Parathyroid adenoma (tissue), 2 donors: ENCODE results near the gene NUAK1.
A peak's percentile ranks its signal among the peaks of the same experiment; 100 is the strongest.

ENCODE experiments used
- H2AFZ ChIP-seq: fragments of 300-600 bp; sonication (generic); one replicate; pipeline ENCODE4 v1.7.0; 2017; ENCODE audit warnings: antibody characterized with exemption, mild to moderate bottlenecking
- H3K27ac ChIP-seq: fragments of 300-600 bp; sonication (generic); one replicate; pipeline ENCODE4 v1.7.0; 2017
- H3K27me3 ChIP-seq: fragments of 300-600 bp; sonication (generic); one replicate; pipeline ENCODE4 v1.7.0; 2017; ENCODE audit warnings: low read length; ENCODE audit not compliant: control insufficient read depth, insufficient read depth
- H3K36me3 ChIP-seq: fragments of 300-600 bp; sonication (generic); one replicate; pipeline ENCODE4 v1.7.0; 2017; ENCODE audit warnings: low read length; ENCODE audit not compliant: control insufficient read depth, insufficient read depth
- H3K4me1 ChIP-seq: fragments of 300-600 bp; sonication (generic); one replicate; pipeline ENCODE4 v1.7.0; 2017; ENCODE audit warnings: control low read depth
- H3K4me2 ChIP-seq: fragments of 300-600 bp; sonication (generic); one replicate; pipeline ENCODE4 v1.7.0; 2017; ENCODE audit warnings: low read length
- H3K4me3 ChIP-seq: fragments of 300-600 bp; sonication (generic); one replicate; pipeline ENCODE4 v1.7.0; 2017; ENCODE audit warnings: low read depth, low read length
- H3K79me2 ChIP-seq: fragments of 300-600 bp; sonication (generic); one replicate; pipeline ENCODE4 v1.7.0; 2017; ENCODE audit warnings: control low read depth
- H3K9ac ChIP-seq: fragments of 300-600 bp; sonication (generic); one replicate; pipeline ENCODE4 v1.7.0; 2017; ENCODE audit warnings: mild to moderate bottlenecking
- H3K9me3 ChIP-seq: fragments of 300-600 bp; sonication (generic); one replicate; pipeline ENCODE4 v1.7.0; 2017; ENCODE audit warnings: low read length; ENCODE audit not compliant: control insufficient read depth
- TF ChIP-seq, protein P1 (sequence below): fragments of 300-600 bp; sonication (generic); IDR thresholded peaks from one replicate; pipeline ENCODE4 v1.7.0; 2017; ENCODE audit warnings: antibody characterized with exemption, mild to moderate bottlenecking
- donor health status: primary hyperparathyroidism.

Gene NUAK1

DNA sequence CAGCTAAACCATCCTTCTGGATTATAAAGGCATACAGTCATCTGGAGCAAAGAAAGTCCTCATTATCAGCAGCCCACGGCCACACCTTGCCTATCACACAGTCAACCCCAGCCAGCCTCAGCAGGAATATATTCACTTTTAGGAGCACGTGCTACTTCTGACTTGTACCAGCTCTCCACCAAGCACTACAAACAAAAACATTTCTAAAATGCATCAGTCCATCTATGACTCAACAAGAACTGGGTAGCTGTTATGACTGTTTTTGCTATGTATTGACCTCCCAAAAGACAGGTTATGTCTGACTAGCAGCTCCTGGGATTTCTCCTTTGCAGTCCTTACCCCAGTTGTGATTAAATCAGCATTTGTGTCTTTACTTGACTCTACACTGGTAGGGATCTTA lies 31.2 kb downstream of the NUAK1 start:
- H3K4me3 ChIP-seq, result no peak overlapping the region
- H3K27ac ChIP-seq, result peak overlapping the region; percentile 97
- no peak overlapping the region for H3K4me2 ChIP-seq
- no peak overlapping the region for H2AFZ ChIP-seq
- H3K9me3 ChIP-seq, result no peaks in the 10 kb centered on the region
- peaks cover 51% of the 10 kb centered on the region for H3K79me2 ChIP-seq
- H3K27me3 ChIP-seq, result no peaks in the 10 kb centered on the region
- H3K36me3 ChIP-seq, result no peaks in the 10 kb centered on the region
- H3K4me1 ChIP-seq, result peaks cover 60% of the 10 kb centered on the region
- no peak overlapping the region for H3K9ac ChIP-seq
- TF ChIP-seq, protein P1, sequence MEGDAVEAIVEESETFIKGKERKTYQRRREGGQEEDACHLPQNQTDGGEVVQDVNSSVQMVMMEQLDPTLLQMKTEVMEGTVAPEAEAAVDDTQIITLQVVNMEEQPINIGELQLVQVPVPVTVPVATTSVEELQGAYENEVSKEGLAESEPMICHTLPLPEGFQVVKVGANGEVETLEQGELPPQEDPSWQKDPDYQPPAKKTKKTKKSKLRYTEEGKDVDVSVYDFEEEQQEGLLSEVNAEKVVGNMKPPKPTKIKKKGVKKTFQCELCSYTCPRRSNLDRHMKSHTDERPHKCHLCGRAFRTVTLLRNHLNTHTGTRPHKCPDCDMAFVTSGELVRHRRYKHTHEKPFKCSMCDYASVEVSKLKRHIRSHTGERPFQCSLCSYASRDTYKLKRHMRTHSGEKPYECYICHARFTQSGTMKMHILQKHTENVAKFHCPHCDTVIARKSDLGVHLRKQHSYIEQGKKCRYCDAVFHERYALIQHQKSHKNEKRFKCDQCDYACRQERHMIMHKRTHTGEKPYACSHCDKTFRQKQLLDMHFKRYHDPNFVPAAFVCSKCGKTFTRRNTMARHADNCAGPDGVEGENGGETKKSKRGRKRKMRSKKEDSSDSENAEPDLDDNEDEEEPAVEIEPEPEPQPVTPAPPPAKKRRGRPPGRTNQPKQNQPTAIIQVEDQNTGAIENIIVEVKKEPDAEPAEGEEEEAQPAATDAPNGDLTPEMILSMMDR, result no peak

- H3K9ac ChIP-seq, result no peak overlapping the region
- peak overlapping the region; percentile 97 for H3K27ac ChIP-seq
- H2AFZ ChIP-seq, result no peak overlapping the region
- peaks cover 50% of the 10 kb centered on the region for H3K79me2 ChIP-seq
- peaks cover 55% of the 10 kb centered on the region for H3K4me1 ChIP-seq
- no peaks in the 10 kb centered on the region for H3K36me3 ChIP-seq
- no peaks in the 10 kb centered on the region for H3K9me3 ChIP-seq
- TF ChIP-seq, protein P1, result no peak
- H3K4me3 ChIP-seq, result peak overlapping the region; percentile 22
- H3K27me3 ChIP-seq, result no peaks in the 10 kb centered on the region
- H3K4me2 ChIP-seq, result peak overlapping the region; percentile 32
Observed at GRCh38 chr12:106106892-106107291, 31.9 kb downstream of the NUAK1 start.

- no peak overlapping the region for H2AFZ ChIP-seq
- H3K4me2 ChIP-seq, result peak overlapping the region; percentile 50
- TF ChIP-seq, protein P1, result no peak
- no peaks in the 10 kb centered on the region for H3K9me3 ChIP-seq
- H3K4me3 ChIP-seq, result no peak overlapping the region
- no peaks in the 10 kb centered on the region for H3K36me3 ChIP-seq
- H3K4me1 ChIP-seq, result peaks cover 55% of the 10 kb centered on the region
- H3K79me2 ChIP-seq, result peaks cover 49% of the 10 kb centered on the region
- no peaks in the 10 kb centered on the region for H3K27me3 ChIP-seq
- H3K9ac ChIP-seq, result no peak overlapping the region
- H3K27ac ChIP-seq, result peak overlapping the region; percentile 97
Observed at GRCh38 chr12:106106061-106106566, 32.6 kb downstream of the NUAK1 start.

- Histone ChIP-seq H3K9ac (no peak overlapping the region), H3K4me3 (no peak overlapping the region), H3K9me3 (no peaks in the 10 kb centered on the region), H3K27ac (no peak overlapping the region), H3K4me2 (no peak overlapping the region), H3K36me3 (no peaks in the 10 kb centered on the region), H3K79me2 (peaks cover 69% of the 10 kb centered on the region), H3K27me3 (no peaks in the 10 kb centered on the region), H3K4me1 (peaks cover 35% of the 10 kb centered on the region), H2AFZ (no peak overlapping the region)
- TF ChIP-seq, protein P1, result no peak
Observed at GRCh38 chr12:106101803-106102202, 37.0 kb downstream of the NUAK1 start.

- Histone ChIP-seq H3K36me3 (no peaks in the 10 kb centered on the region), H2AFZ (no peak overlapping the region), H3K4me2 (no peak overlapping the region), H3K27ac (no peak overlapping the region), H3K27me3 (no peaks in the 10 kb centered on the region), H3K9me3 (no peaks in the 10 kb centered on the region), H3K9ac (no peak overlapping the region), H3K79me2 (peaks cover 85% of the 10 kb centered on the region), H3K4me3 (no peak overlapping the region), H3K4me1 (peaks cover 22% of the 10 kb centered on the region)
- TF ChIP-seq, protein P1, result no peak
Observed at GRCh38 chr12:106098691-106099200, 40.0 kb downstream of the NUAK1 start.
